ENCODE results near the gene UMOD.

DNA sequence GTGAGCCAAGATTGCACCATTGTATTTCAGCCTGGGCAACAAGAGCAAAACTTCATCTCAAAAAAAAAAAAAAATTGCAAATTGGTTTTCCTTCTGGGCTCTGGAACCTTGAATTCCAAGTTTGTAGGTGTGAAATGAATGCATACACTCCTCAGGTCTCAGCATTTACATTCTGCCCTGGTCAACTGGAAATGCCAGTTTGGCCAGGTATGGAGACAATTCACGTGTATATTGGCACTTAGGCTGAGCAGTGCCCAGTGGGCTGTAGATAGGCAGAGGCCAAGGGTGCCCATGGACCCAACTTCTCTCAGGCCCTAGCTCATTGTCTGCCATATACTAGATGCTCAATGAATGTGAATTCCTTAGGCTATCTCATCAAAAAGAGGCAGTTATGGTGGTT, 36.3 kb upstream of the UMOD start:
- TF ChIP-seq, protein P1, sequence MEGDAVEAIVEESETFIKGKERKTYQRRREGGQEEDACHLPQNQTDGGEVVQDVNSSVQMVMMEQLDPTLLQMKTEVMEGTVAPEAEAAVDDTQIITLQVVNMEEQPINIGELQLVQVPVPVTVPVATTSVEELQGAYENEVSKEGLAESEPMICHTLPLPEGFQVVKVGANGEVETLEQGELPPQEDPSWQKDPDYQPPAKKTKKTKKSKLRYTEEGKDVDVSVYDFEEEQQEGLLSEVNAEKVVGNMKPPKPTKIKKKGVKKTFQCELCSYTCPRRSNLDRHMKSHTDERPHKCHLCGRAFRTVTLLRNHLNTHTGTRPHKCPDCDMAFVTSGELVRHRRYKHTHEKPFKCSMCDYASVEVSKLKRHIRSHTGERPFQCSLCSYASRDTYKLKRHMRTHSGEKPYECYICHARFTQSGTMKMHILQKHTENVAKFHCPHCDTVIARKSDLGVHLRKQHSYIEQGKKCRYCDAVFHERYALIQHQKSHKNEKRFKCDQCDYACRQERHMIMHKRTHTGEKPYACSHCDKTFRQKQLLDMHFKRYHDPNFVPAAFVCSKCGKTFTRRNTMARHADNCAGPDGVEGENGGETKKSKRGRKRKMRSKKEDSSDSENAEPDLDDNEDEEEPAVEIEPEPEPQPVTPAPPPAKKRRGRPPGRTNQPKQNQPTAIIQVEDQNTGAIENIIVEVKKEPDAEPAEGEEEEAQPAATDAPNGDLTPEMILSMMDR (IDR thresholded peaks at IDR 0.05): no peak
- TF ChIP-seq POLR2A (IDR thresholded peaks at IDR 0.05): no peak
